AG04450 (cell line): ENCODE results near the gene NDUFA7. TPM values are rescaled to one million over a fixed set of nuclear protein-coding genes. Genes with fewer than 3 reads are reported as not detected.
"Not testable (repeated sequence)": the region's sequence is repeated elsewhere in the genome, so short reads cannot be mapped to it uniquely, and the experiment has no call there.

Experiments used
- CTCF ChIA-PET: fragments of 300-600, 350-600 bp; formaldehyde crosslinking; extraction: SDS; loops from one replicate; lab custom pipeline; 2022; ENCODE audit warnings: antibody characterized with exemption, inconsistent platforms; lab: Charles Lee
- POLR2A ChIA-PET: fragments of 350-600 bp; formaldehyde crosslinking; extraction: SDS; loops from one replicate; lab custom pipeline; 2021; ENCODE audit warnings: antibody characterized with exemption, inconsistent platforms; lab: Yijun Ruan, JAX
- DNase-seq: peaks from one replicate; pipeline ENCODE4 v3.0.0-alpha.2; 2011; ENCODE audit warnings: low read depth, low spot score
- H3K27ac ChIP-seq: one replicate; pipeline ENCODE4 v1.5.1; 2012; ENCODE audit warnings: low read depth, low read length, control low read depth
- H3K27me3 ChIP-seq: one replicate; pipeline ENCODE4 v1.6.0; 2012; ENCODE audit warnings: low read length; ENCODE audit not compliant: control insufficient read depth, insufficient read depth
- H3K4me3 ChIP-seq: 2 replicates; pipeline ENCODE4 v1.5.1; 2011; ENCODE audit warnings: mild to moderate bottlenecking, low read depth, low read length, control low read depth
- H3K9me3 ChIP-seq: 2 replicates; pipeline ENCODE4 v1.5.1; 2012; ENCODE audit warnings: low read length; ENCODE audit not compliant: control insufficient read depth, insufficient read depth
- polyA plus RNA-seq: library from polyadenylated mRNA; depleted of rRNA; stranded (reverse); fragments of >200 nt; gene quantifications from 2 replicates; pipeline ENCODE4 v1.2.3, GENCODE V29; 2011
- TF ChIP-seq, protein P1 (sequence below): IDR thresholded peaks from 2 replicates; pipeline ENCODE4 v1.5.1; 2011; ENCODE audit warnings: low read depth, low read length, control low read depth, inconsistent platforms

The NDUFA7 gene
- polyA plus RNA-seq, 1 experiment: 31.5 TPM

DNA sequence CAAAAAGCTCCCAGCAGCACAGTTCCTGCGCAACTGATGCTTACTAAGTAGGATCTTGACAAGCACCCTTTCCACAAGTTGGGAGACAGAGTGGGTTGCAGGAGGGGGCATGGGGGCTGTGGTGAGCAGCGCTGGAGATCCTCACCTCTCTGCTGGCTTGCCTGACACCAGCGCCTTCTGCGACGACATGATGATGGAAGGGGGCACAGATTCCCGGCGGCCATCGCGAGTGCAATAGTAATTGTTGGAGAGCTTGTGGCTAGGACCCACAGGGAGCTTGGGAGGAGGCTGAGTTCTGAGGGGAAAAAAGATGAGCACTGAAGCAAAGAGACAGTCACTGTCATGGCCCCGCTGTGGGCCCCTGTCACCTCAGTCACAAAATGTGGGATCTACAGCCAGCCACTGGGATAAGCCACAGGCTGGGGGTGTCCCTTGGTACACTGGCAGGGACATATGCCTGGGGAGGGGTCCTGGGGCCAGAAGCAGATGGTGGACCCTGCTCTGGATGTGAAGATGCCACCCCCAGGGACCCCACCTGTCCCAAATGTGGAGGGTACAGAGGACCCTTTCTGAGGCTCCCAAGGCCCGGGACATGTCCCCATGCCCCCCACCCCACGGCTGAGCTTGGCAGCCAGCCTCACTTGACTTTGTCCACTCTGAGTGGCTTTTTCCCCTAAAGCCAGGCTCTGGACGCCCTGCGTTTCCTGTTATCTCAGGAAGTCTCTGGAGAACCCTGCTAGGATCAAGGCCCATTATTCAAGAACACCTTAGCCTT, 4.6 kb downstream of the NDUFA7 start:
- DNase-seq: no peak
- Histone ChIP-seq H3K4me3 (no peak overlapping the region), H3K27me3 (no peaks in the 10 kb centered on the region), H3K9me3 (no peaks in the 10 kb centered on the region; the same call in 1 of the 2 replicates), H3K27ac (no peak overlapping the region)
- CTCF ChIA-PET: interaction anchor here (0.5 to 0.6 kb wide), 2 partner anchors 37 to 109 kb away, joined by 3 read pairs; no protein-coding TSS in a partner anchor
- POLR2A ChIA-PET: no interaction called here
- TF ChIP-seq, protein P1, sequence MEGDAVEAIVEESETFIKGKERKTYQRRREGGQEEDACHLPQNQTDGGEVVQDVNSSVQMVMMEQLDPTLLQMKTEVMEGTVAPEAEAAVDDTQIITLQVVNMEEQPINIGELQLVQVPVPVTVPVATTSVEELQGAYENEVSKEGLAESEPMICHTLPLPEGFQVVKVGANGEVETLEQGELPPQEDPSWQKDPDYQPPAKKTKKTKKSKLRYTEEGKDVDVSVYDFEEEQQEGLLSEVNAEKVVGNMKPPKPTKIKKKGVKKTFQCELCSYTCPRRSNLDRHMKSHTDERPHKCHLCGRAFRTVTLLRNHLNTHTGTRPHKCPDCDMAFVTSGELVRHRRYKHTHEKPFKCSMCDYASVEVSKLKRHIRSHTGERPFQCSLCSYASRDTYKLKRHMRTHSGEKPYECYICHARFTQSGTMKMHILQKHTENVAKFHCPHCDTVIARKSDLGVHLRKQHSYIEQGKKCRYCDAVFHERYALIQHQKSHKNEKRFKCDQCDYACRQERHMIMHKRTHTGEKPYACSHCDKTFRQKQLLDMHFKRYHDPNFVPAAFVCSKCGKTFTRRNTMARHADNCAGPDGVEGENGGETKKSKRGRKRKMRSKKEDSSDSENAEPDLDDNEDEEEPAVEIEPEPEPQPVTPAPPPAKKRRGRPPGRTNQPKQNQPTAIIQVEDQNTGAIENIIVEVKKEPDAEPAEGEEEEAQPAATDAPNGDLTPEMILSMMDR: no peak

DNA sequence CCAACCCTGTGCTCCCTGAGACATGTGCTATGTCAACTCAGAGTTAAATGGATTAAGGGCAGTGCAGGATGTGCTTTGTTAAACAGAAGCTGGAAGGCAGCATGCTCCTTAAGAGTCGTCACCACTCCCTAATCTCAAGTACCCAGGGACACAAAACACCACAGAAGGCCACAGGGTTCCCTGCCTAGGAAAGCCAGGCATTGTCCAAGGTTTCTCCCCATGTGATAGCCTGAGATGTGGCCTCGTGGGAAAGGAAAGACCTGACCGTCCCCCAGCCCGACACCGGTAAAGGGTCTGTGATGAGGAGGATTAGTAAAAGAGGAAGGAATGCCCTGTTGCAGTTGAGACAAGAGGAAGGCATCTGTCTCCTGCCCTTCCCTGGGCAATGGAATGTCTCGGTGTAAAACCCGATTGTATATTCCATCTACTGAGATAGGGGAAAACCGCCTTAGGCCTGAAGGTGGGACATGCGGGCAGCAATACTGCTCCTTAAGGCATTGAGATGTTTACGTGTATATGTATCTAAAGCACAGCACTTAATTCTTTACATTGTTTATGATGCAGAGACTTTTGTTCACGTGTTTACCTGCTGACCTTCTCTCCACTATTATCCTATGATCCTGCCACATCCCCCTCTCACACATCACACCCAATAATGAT, 6.1 kb downstream of the NDUFA7 start:
- CTCF ChIA-PET: interaction anchor here (0.6 to 0.7 kb wide), 2 partner anchors 10 to 266 kb away, joined by 5 read pairs; no protein-coding TSS in a partner anchor
- DNase-seq, H3K27me3 ChIP-seq, POLR2A ChIA-PET, H3K27ac ChIP-seq, H3K9me3 ChIP-seq, H3K4me3 ChIP-seq: not testable (repeated sequence)

DNA sequence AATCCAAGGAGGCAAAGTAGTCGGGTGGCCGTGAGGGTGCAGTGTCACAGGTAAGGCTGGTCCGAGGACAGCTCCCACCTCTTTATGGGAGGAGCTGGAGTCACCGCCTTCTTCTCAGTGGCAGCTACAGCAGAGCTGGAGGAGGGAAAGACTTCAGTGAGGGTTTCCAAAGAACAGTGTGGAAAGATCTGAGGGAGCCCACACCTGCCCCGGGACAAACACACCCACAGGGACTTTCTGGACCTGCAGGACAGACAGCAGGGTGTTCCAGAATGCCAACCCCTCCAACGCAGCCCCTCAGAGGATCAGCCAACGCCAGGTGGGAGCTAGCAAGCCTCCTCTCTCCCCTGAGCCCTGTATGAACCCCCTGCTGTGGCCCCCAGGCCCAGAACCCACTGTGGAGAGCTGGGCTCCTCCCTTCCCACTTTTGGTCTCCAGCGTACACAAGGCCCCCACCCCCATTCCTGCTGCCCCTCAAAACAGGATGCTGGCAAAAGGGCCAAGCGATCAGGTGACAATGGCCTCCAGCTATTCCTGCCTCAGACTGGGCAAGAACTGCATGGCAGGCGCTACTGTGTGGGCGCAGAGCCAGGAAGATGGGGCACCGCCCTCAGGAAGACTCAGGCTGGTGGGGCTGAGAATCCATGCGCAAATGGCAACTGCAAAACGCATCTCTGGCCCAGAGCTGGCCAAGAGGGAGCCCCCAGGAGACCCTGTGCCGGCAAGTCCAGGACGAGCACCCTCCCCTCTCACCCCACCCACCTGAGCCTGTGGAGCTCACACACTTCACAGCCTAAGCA, 9.5 kb downstream of the NDUFA7 start:
- CTCF ChIA-PET: no interaction called here
- TF ChIP-seq, protein P1: no peak
- DNase-seq: no peak
- Histone ChIP-seq H3K4me3 (no peak overlapping the region), H3K27me3 (no peaks in the 10 kb centered on the region), H3K27ac (no peak overlapping the region), H3K9me3 (no peaks in the 10 kb centered on the region)
- POLR2A ChIA-PET: interaction anchor here (0.6 kb wide), 1 partner anchor 196 kb away, joined by 3 read pairs; no protein-coding TSS in a partner anchor

DNA sequence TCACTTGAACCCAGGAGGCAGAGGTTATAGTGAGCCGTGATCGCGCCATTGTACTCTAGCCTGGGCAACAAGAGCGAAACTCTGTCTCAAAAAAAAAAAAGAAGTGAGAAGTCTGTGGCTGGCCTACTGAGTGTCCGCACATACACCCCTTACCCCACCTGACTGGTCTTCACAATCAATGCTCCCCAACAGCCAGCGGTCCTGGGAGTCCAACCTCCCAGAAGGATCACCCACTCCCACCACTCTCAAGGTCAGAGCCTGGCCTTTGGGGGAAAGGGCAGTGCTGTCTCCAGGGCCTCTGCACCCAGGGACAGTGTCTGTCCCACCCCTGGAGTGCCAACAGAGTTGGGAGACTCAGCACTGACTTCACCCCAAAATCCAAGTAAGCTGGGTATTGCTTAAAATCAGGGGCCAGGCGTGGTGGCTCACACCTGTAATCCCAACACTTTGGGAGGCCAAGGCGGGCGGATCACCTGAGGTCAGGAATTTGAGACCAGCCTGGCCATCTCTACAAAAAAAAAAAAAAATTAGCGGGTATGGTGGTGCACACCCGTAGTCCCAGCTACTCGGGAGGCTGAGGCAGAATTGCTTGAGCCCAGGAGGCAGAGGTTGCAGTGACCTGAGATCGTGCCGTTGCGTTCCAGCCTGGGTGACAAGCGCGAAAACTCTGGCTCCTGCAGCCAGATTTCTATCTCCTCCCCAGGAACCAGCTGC, 10.7 kb downstream of the NDUFA7 start:
- POLR2A ChIA-PET: interaction anchor here (0.6 kb wide), 1 partner anchor 198 kb away, joined by 3 read pairs; no protein-coding TSS in a partner anchor
- H3K9me3 ChIP-seq: no peaks in the 10 kb centered on the region
- H3K27ac ChIP-seq: no peak overlapping the region
- no peaks in the 10 kb centered on the region for H3K27me3 ChIP-seq
- DNase-seq: no peak
- CTCF ChIA-PET: interaction anchor here (0.6 kb wide), 1 partner anchor 42 kb away, joined by 11 read pairs; no protein-coding TSS in a partner anchor
- TF ChIP-seq, protein P1: no peak
- H3K4me3 ChIP-seq: no peak overlapping the region

DNA sequence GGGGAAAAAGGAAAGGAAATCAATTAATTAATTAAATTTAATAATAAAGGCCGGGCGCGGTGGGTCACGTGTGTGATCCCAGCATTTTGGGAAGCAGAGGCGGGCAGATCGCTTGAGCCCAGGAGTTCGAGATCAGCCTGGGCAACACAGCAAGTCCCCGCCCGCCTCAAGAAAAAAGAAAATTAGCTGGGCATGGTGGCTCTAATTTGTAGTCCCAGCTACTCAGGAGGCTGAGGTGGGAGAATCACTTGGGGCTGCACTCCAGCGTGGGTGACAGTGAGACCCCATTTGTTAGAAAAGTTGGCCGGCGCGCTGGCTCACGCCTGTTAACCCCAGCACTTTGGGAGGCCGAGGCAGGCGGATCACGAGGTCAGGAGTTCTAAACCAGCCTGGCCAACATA, 12.3 kb downstream of the NDUFA7 start:
- Histone ChIP-seq H3K9me3 (peaks cover 4% of the 10 kb centered on the region; the same call in 1 of the 2 replicates), H3K27ac (no peak overlapping the region), H3K27me3 (no peaks in the 10 kb centered on the region), H3K4me3 (no peak overlapping the region)
- ChIA-PET CTCF (interaction anchor here (0.6 kb wide), 1 partner anchor 272 kb away, joined by 3 read pairs; no protein-coding TSS in a partner anchor), POLR2A (interaction anchor here (0.6 kb wide), 1 partner anchor 55 kb away, joined by 8 read pairs; no protein-coding TSS in a partner anchor)
- TF ChIP-seq, protein P1: no peak
- no peak for DNase-seq
